Measurements from ENCODE around the gene TBX19. TPM values are rescaled to one million over a fixed set of nuclear protein-coding genes. Genes with fewer than 3 reads are reported as not detected.

Gene TBX19
- polyA plus RNA-seq, 2 of the 4 experiments (the other 2 are of a cell fraction), result 0.98 to 1.7 TPM

DNA sequence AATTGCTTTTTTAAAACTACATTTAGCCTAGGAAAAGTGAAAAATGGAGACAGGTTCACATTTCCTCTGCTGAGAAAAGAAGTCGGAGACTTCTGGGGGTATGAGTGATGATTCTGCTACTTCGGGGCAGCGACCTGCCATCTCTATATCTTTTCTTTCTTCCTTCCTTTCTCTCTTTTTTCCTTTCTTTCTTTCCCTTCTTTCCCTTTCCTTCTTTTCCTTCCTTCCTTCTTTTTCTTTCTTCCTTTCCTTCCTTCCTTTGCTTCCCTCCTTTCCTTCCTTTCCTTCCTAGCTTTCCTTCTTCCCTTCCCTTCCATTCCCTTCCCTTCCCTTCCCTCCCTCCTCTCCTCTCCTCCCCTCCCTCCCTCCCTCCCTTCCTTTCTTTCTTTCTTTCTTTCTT lies 17.8 kb downstream of the TBX19 start:
- Histone ChIP-seq H3K9me3 (no peaks in the 10 kb centered on the region), H3K4me2 (no peak overlapping the region), H3K4me1 (peaks cover 36% of the 10 kb centered on the region), H3K27ac (no peak overlapping the region), H3K4me3 (no peak overlapping the region)
- CTCF ChIA-PET, result interaction anchor here (1.4 kb wide), 1 partner anchor 22 kb away, joined by 3 read pairs; no protein-coding TSS in a partner anchor
- TF ChIP-seq, protein P1, sequence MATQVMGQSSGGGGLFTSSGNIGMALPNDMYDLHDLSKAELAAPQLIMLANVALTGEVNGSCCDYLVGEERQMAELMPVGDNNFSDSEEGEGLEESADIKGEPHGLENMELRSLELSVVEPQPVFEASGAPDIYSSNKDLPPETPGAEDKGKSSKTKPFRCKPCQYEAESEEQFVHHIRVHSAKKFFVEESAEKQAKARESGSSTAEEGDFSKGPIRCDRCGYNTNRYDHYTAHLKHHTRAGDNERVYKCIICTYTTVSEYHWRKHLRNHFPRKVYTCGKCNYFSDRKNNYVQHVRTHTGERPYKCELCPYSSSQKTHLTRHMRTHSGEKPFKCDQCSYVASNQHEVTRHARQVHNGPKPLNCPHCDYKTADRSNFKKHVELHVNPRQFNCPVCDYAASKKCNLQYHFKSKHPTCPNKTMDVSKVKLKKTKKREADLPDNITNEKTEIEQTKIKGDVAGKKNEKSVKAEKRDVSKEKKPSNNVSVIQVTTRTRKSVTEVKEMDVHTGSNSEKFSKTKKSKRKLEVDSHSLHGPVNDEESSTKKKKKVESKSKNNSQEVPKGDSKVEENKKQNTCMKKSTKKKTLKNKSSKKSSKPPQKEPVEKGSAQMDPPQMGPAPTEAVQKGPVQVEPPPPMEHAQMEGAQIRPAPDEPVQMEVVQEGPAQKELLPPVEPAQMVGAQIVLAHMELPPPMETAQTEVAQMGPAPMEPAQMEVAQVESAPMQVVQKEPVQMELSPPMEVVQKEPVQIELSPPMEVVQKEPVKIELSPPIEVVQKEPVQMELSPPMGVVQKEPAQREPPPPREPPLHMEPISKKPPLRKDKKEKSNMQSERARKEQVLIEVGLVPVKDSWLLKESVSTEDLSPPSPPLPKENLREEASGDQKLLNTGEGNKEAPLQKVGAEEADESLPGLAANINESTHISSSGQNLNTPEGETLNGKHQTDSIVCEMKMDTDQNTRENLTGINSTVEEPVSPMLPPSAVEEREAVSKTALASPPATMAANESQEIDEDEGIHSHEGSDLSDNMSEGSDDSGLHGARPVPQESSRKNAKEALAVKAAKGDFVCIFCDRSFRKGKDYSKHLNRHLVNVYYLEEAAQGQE (IDR thresholded peaks at IDR 0.05), result no peak
- TF ChIP-seq NR3C1 (IDR thresholded peaks at IDR 0.05), result no peak
- TF ChIP-seq CEBPB (IDR thresholded peaks at IDR 0.05), result no peak
- TF ChIP-seq, protein P2, sequence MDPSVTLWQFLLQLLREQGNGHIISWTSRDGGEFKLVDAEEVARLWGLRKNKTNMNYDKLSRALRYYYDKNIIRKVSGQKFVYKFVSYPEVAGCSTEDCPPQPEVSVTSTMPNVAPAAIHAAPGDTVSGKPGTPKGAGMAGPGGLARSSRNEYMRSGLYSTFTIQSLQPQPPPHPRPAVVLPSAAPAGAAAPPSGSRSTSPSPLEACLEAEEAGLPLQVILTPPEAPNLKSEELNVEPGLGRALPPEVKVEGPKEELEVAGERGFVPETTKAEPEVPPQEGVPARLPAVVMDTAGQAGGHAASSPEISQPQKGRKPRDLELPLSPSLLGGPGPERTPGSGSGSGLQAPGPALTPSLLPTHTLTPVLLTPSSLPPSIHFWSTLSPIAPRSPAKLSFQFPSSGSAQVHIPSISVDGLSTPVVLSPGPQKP (IDR thresholded peaks at IDR 0.05; ENCODE audit: low read depth, low read length), result no peak
- TF ChIP-seq ZFP36 (IDR thresholded peaks at IDR 0.05; ENCODE audit: borderline replicate concordance, partially characterized antibody), result no peak
- no peak for TF ChIP-seq KDM5A (IDR thresholded peaks at IDR 0.05)
- TF ChIP-seq, protein P3, sequence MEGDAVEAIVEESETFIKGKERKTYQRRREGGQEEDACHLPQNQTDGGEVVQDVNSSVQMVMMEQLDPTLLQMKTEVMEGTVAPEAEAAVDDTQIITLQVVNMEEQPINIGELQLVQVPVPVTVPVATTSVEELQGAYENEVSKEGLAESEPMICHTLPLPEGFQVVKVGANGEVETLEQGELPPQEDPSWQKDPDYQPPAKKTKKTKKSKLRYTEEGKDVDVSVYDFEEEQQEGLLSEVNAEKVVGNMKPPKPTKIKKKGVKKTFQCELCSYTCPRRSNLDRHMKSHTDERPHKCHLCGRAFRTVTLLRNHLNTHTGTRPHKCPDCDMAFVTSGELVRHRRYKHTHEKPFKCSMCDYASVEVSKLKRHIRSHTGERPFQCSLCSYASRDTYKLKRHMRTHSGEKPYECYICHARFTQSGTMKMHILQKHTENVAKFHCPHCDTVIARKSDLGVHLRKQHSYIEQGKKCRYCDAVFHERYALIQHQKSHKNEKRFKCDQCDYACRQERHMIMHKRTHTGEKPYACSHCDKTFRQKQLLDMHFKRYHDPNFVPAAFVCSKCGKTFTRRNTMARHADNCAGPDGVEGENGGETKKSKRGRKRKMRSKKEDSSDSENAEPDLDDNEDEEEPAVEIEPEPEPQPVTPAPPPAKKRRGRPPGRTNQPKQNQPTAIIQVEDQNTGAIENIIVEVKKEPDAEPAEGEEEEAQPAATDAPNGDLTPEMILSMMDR (IDR thresholded peaks at IDR 0.05), result no peak
- TF ChIP-seq SMC3 (IDR thresholded peaks at IDR 0.05), result no peak
- no peak for TF ChIP-seq HEYL (CRISPR knock-in tag; IDR thresholded peaks at IDR 0.05)
- no peak for TF ChIP-seq CBX8 (IDR thresholded peaks at IDR 0.05)
- TF ChIP-seq, protein P4, sequence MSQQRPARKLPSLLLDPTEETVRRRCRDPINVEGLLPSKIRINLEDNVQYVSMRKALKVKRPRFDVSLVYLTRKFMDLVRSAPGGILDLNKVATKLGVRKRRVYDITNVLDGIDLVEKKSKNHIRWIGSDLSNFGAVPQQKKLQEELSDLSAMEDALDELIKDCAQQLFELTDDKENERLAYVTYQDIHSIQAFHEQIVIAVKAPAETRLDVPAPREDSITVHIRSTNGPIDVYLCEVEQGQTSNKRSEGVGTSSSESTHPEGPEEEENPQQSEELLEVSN (IDR thresholded peaks at IDR 0.05; ENCODE audit: borderline replicate concordance, low read depth), result no peak
- TF ChIP-seq NPAS2 (CRISPR knock-in tag; IDR thresholded peaks at IDR 0.05; ENCODE audit: borderline replicate concordance), result no peak
- TF ChIP-seq FOSL2 (IDR thresholded peaks at IDR 0.05), result no peak
- no peak for TF ChIP-seq FOSL2 (CRISPR knock-in tag; IDR thresholded peaks at IDR 0.05)
- no peak for ATAC-seq
- no peak for DNase-seq (ENCODE audit: low read depth in 1 of 2, low spot score in 1 of 2)
- WGBS (ENCODE audit: missing lambda C conversion rate), result 93% methylated on average over 3 of the region's 3 CpGs
- POLR2A ChIA-PET, result no interaction called here
- no peak for FAIRE-seq

DNA sequence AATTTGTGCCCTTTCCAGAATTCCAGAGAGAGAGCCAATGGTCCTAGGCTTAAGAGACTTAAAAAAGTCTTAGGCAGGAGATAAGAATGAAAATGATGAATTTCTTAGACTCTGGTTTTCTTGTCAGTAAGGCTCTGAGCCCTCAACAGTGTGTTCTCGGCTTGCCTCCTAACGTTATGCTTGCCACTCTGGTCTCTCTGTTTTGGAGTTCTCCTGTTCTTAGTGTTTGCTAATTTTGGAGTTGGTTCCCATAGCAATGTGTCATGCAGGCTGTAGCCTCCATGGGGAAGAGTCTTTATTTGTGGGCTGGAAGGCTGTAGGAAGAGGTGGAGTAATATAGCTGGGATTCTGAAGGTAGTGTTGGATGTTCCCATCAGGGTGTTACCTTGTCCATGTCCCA lies 19.9 kb downstream of the TBX19 start:
- ChIA-PET POLR2A (no interaction called here), CTCF (interaction anchor here (1.2 to 1.9 kb wide), 2 partner anchors 20 to 42 kb away, joined by 3 to 5 read pairs; partner anchors contain the start of gene TBX19)
- ATAC-seq (peak in 1 of 2 experiments; percentile 7; a peak in 1 of 6 replicates), DNase-seq (ENCODE audit: low read depth in 1 of 2, low spot score in 1 of 2) (no peak), FAIRE-seq (no peak)
- H3K27ac ChIP-seq, result peak overlapping the region; percentile 87 to 90
- no peaks in the 10 kb centered on the region for H3K9me3 ChIP-seq
- no peak for TF ChIP-seq CEBPB (IDR thresholded peaks at IDR 0.05)
- no peak for TF ChIP-seq FOSL2 (IDR thresholded peaks at IDR 0.05)
- TF ChIP-seq FOSL2 (CRISPR knock-in tag; IDR thresholded peaks at IDR 0.05), result no peak
- TF ChIP-seq, protein P5, sequence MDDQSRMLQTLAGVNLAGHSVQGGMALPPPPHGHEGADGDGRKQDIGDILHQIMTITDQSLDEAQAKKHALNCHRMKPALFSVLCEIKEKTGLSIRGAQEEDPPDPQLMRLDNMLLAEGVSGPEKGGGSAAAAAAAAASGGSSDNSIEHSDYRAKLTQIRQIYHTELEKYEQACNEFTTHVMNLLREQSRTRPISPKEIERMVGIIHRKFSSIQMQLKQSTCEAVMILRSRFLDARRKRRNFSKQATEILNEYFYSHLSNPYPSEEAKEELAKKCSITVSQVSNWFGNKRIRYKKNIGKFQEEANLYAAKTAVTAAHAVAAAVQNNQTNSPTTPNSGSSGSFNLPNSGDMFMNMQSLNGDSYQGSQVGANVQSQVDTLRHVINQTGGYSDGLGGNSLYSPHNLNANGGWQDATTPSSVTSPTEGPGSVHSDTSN (IDR thresholded peaks at IDR 0.05), result no peak
- TF ChIP-seq HOXB5 (CRISPR knock-in tag; IDR thresholded peaks at IDR 0.05), result no peak
- no peak for TF ChIP-seq RNF2 (IDR thresholded peaks at IDR 0.05; ENCODE audit: borderline replicate concordance, low read depth)
- no peak for TF ChIP-seq ESRRA (IDR thresholded peaks at IDR 0.05; ENCODE audit: borderline replicate concordance, low read length)
- no peak for TF ChIP-seq HEYL (CRISPR knock-in tag; IDR thresholded peaks at IDR 0.05)
- no peak for TF ChIP-seq EHF (CRISPR knock-in tag; IDR thresholded peaks at IDR 0.05)
- no peak for TF ChIP-seq JUNB (IDR thresholded peaks at IDR 0.05)
- no peak for TF ChIP-seq MYC (IDR thresholded peaks at IDR 0.05; ENCODE audit: borderline replicate concordance, low read length)
- no peak for TF ChIP-seq TFCP2L1 (CRISPR knock-in tag; IDR thresholded peaks at IDR 0.05)
- H3K4me3 ChIP-seq, result no peak overlapping the region
- peak overlapping the region; percentile 58 for H3K4me2 ChIP-seq
- 90% methylated on average over 2 of the region's 2 CpGs for WGBS (ENCODE audit: missing lambda C conversion rate)
- peaks cover 48% of the 10 kb centered on the region for H3K4me1 ChIP-seq
